GM23338 (cell line): ENCODE measurements around the gene MTHFD2. TPM values are rescaled to one million over a fixed set of nuclear protein-coding genes. Genes with fewer than 3 reads are reported as not detected.

Experiments used
- ATAC-seq: fragments of 200-7000 bp; cut with Tn5 transposase; 3 replicates; pipeline ENCODE4 v1.9.1; 2020
- DNase-seq: peaks from one replicate; pipeline ENCODE4 v3.0.0-alpha.2; 2015; ENCODE audit warnings: low spot score
- H2AFZ ChIP-seq: fragments of 200-600 bp; sonication (generic); 2 replicates; pipeline ENCODE4 v1.8.0; 2016; ENCODE audit warnings: antibody characterized with exemption, mild to moderate bottlenecking, moderate library complexity
- H3F3A ChIP-seq: fragments of 200-600 bp; sonication (generic); replicated peaks from 2 replicates; pipeline ENCODE4 v1.8.0; 2017; ENCODE audit warnings: antibody characterized with exemption, mixed run types, low read depth
- H3K27ac ChIP-seq: fragments of 200-600 bp; sonication (generic); 2 replicates; pipeline ENCODE4 v1.6.1; 2016; ENCODE audit warnings: low read depth
- H3K27me3 ChIP-seq: fragments of 200-600 bp; sonication (generic); 2 replicates; pipeline ENCODE4 v1.8.0; 2016; ENCODE audit warnings: mild to moderate bottlenecking, mixed run types, moderate library complexity; ENCODE audit not compliant: insufficient read depth
- H3K36me3 ChIP-seq: fragments of 200-600 bp; sonication (generic); 2 replicates; pipeline ENCODE4 v1.8.0; 2016; ENCODE audit warnings: mild to moderate bottlenecking; ENCODE audit not compliant: insufficient read depth
- H3K4me1 ChIP-seq: fragments of 200-600 bp; sonication (generic); 2 replicates; pipeline ENCODE4 v1.8.0; 2016; ENCODE audit warnings: mild to moderate bottlenecking, moderate library complexity; ENCODE audit not compliant: insufficient read depth
- H3K4me2 ChIP-seq: fragments of 200-600 bp; sonication (generic); 2 replicates; pipeline ENCODE4 v1.7.1; 2017; ENCODE audit warnings: mixed run types
- H3K4me3 ChIP-seq: fragments of 200-600 bp; sonication (generic); 2 replicates; pipeline ENCODE4 v1.6.1; 2016; ENCODE audit warnings: mixed run types
- H3K79me2 ChIP-seq: fragments of 200-600 bp; sonication (generic); replicated peaks from 2 replicates; pipeline ENCODE4 v1.8.0; 2017; ENCODE audit warnings: mild to moderate bottlenecking; ENCODE audit not compliant: insufficient read depth
- H3K9me2 ChIP-seq: fragments of 200-600 bp; sonication (generic); 2 replicates; pipeline ENCODE4 v1.8.0; 2017; ENCODE audit not compliant: insufficient read depth
- H4K20me1 ChIP-seq: fragments of 200-600 bp; sonication (generic); replicated peaks from 2 replicates; pipeline ENCODE4 v1.8.0; 2017; ENCODE audit warnings: mild to moderate bottlenecking; ENCODE audit not compliant: insufficient read depth
- H3K27ac Mint-ChIP-seq: 2 replicates; pipeline ENCODE4 v1.8.0; 2020; ENCODE audit warnings: inconsistent platforms, mild to moderate bottlenecking, moderate library complexity, mixed read lengths
- H3K27me3 Mint-ChIP-seq: 3 replicates; pipeline ENCODE4 v1.8.0; 2022; ENCODE audit warnings: low read depth, mild to moderate bottlenecking, moderate library complexity, mixed read lengths, inconsistent platforms; ENCODE audit not compliant: insufficient read depth, poor library complexity
- H3K36me3 Mint-ChIP-seq: 3 replicates; pipeline ENCODE4 v1.8.0; 2021; ENCODE audit warnings: low read depth, mild to moderate bottlenecking, inconsistent platforms, moderate library complexity, mixed read lengths
- H3K4me1 Mint-ChIP-seq: 3 replicates; pipeline ENCODE4 v1.8.0; 2020; ENCODE audit warnings: mild to moderate bottlenecking, inconsistent platforms, mixed read lengths
- H3K4me3 Mint-ChIP-seq: 3 replicates; pipeline ENCODE4 v1.8.0; 2021; ENCODE audit warnings: moderate library complexity, mild to moderate bottlenecking, inconsistent platforms, mixed read lengths
- H3K9me3 Mint-ChIP-seq: 3 replicates; pipeline ENCODE4 v1.8.0; 2020; ENCODE audit warnings: moderate library complexity, mild to moderate bottlenecking, inconsistent platforms, mixed read lengths
- CREB1 ChIP-seq: fragments of 250-450 bp; sonication (Bioruptor Pico); IDR thresholded peaks from 2 replicates; pipeline ENCODE4 v1.5.0; 2020; ENCODE audit warnings: low read depth, mild to moderate bottlenecking, moderate library complexity
- CTCF ChIP-seq, 2 experiments: fragments of 200-600 bp in 1 of 2; sonication (generic) in 1 of 2; conservative IDR thresholded peaks; 2 replicates each; pipeline versions ENCODE4 v1.5.1 to v1.6.1; 2016 to 2017; ENCODE audit warnings: antibody characterized with exemption in 2 of 2, low read depth in 2 of 2, mild to moderate bottlenecking in 2 of 2, moderate library complexity in 1 of 2
- EZH2 ChIP-seq: fragments of 200-600 bp; sonication (generic); IDR thresholded peaks from one replicate; pipeline ENCODE4 v1.8.0; 2017; ENCODE audit warnings: antibody characterized with exemption, mild to moderate bottlenecking, low read depth; ENCODE audit not compliant: unreplicated experiment
- EZH2phosphoT487 ChIP-seq: fragments of 200-600 bp; sonication (generic); IDR thresholded peaks from one replicate; pipeline ENCODE4 v1.8.1; 2018; ENCODE audit warnings: antibody characterized with exemption; ENCODE audit not compliant: unreplicated experiment
- JUNB ChIP-seq: IDR thresholded peaks from one replicate; pipeline ENCODE4 v1.6.1; 2016; ENCODE audit warnings: antibody characterized with exemption; ENCODE audit not compliant: unreplicated experiment
- NANOG ChIP-seq: IDR thresholded peaks from 2 replicates; pipeline ENCODE4 v1.6.1; 2016; ENCODE audit warnings: antibody characterized with exemption, borderline replicate concordance
- POLR2AphosphoS5 ChIP-seq: IDR thresholded peaks from 2 replicates; pipeline ENCODE4 v1.6.1; 2016; ENCODE audit warnings: antibody characterized with exemption, low read depth
- ZNF114 ChIP-seq: fragments of 250-450 bp; sonication (Bioruptor Pico); IDR thresholded peaks from 2 replicates; pipeline ENCODE4 v1.5.0; 2020; ENCODE audit warnings: mild to moderate bottlenecking, moderate library complexity
- ZNF331 ChIP-seq: fragments of 250-450 bp; sonication (Bioruptor Pico); IDR thresholded peaks from 2 replicates; pipeline ENCODE4 v1.5.0; 2020; ENCODE audit warnings: low read depth, mild to moderate bottlenecking, moderate library complexity
- ZNF462 ChIP-seq: fragments of 250-450 bp; sonication (Bioruptor Pico); IDR thresholded peaks from 2 replicates; pipeline ENCODE4 v1.5.0; 2020; ENCODE audit warnings: mild to moderate bottlenecking, moderate library complexity
- polyA plus RNA-seq: library from polyadenylated mRNA; unstranded; fragments of >200 nt; fragmentation: Nextera tagmentation; extraction: Ambion mirVana; gene quantifications from 2 replicates; pipeline ENCODE4 v1.2.1, GENCODE V29; 2016
- total RNA-seq: library from RNA; depleted of rRNA; stranded (reverse); fragments of >200 nt; shearing (Covaris generic); gene quantifications from 2 replicates; pipeline ENCODE4 v1.2.3, GENCODE V29; 2014

Gene MTHFD2
- total and polyA plus RNA-seq, 2 experiments from 2014 or later: 279 to 281 TPM

- Histone ChIP-seq H3K36me3 (peaks cover 34% of the 10 kb centered on the region), H3F3A (0 out of 2 replicates have a peak, but pooled peaks cover 3% of the 10 kb centered on the region), H3K27me3 (no peaks in the 10 kb centered on the region), H3K79me2 (peaks cover 74% of the 10 kb centered on the region), H3K27ac (no peak overlapping the region), H3K4me1 (peaks cover 7% of the 10 kb centered on the region), H3K4me2 (no peak overlapping the region), H4K20me1 (peaks cover 46% of the 10 kb centered on the region), H2AFZ (no peak overlapping the region), H3K9me2 (no peaks in the 10 kb centered on the region), H3K4me3 (no peak overlapping the region)
- TF ChIP-seq ZNF462 (CRISPR knock-in tag) (no peak), CTCF (conservative IDR thresholded peaks at IDR 0.05; ENCODE audit: low read depth in 2 of 2) (no peak), NANOG (no peak), EZH2 (no peak), JUNB (no peak), CREB1 (no peak), EZH2phosphoT487 (no peak), ZNF331 (CRISPR knock-in tag) (no peak), POLR2AphosphoS5 (no peak), ZNF114 (CRISPR knock-in tag) (no peak)
- Mint-ChIP-seq H3K4me1 (peaks cover 9% of the 10 kb centered on the region; the same call in 2 of the 3 replicates), H3K27me3 (peaks cover 8% of the 10 kb centered on the region), H3K9me3 (peaks cover 7% of the 10 kb centered on the region), H3K27ac (no peak overlapping the region), H3K36me3 (peaks cover 53% of the 10 kb centered on the region), H3K4me3 (no peak overlapping the region)
- DNase-seq (no peak), ATAC-seq (no peak)
These were observed 23.5 kb upstream of the MTHFD2 start for GRCh38 chr2:74174909-74175308.
